Immature natural killer cell (primary cell): ENCODE results near the gene TUBB2A. TPM values are rescaled to one million over a fixed set of nuclear protein-coding genes. Genes with fewer than 3 reads are reported as not detected.
"Not testable (repeated sequence)": the region's sequence is repeated elsewhere in the genome, so short reads cannot be mapped to it uniquely, and the experiment has no call there.

Source experiments
- DNase-seq, 3 donors: peaks; one replicate each; pipeline ENCODE4 v3.0.0; 2022; ENCODE audit warnings: mixed read lengths in 1 of 3
- H3K27ac Mint-ChIP-seq, 6 donors: one replicate each; pipeline ENCODE4 v1.8.0; 2020; ENCODE audit warnings: mixed read lengths in 6 of 6, mild to moderate bottlenecking in 5 of 6, inconsistent platforms in 4 of 6, moderate library complexity in 3 of 6
- H3K27me3 Mint-ChIP-seq, 3 donors: one replicate each; pipeline ENCODE4 v1.8.0; 2020 to 2021; ENCODE audit warnings: low read depth in 3 of 3, mild to moderate bottlenecking in 3 of 3, mixed read lengths in 3 of 3, moderate library complexity in 3 of 3, inconsistent platforms in 1 of 3
- H3K36me3 Mint-ChIP-seq, 3 donors: one replicate each; pipeline ENCODE4 v1.8.0; 2020; ENCODE audit warnings: mixed read lengths in 3 of 3, inconsistent platforms in 2 of 3, mild to moderate bottlenecking in 2 of 3
- H3K4me1 Mint-ChIP-seq, 2 donors: one replicate each; pipeline ENCODE4 v1.8.0; 2020; ENCODE audit warnings: inconsistent platforms in 2 of 2, mild to moderate bottlenecking in 2 of 2, mixed read lengths in 2 of 2, moderate library complexity in 1 of 2
- H3K4me3 Mint-ChIP-seq, 5 donors: one replicate each; pipeline ENCODE4 v1.8.0; 2020; ENCODE audit warnings: mild to moderate bottlenecking in 5 of 5, mixed read lengths in 5 of 5, inconsistent platforms in 3 of 5, moderate library complexity in 3 of 5
- H3K9me3 Mint-ChIP-seq, 6 donors: one replicate each; pipeline ENCODE4 v1.8.0; 2020; ENCODE audit warnings: mild to moderate bottlenecking in 6 of 6, mixed read lengths in 6 of 6, inconsistent platforms in 4 of 6, moderate library complexity in 3 of 6
- polyA plus RNA-seq, 3 donors: library from polyadenylated mRNA; unstranded; fragments of 300-500 nt; fragmentation: Illumina TruSeq; gene quantifications; one replicate each; pipeline ENCODE4 v1.2.3, GENCODE V29; 2021

The TUBB2A gene
- polyA plus RNA-seq, 3 donors from 2014 or later = 1.4 to 3.8 (median 2.9) TPM

DNA sequence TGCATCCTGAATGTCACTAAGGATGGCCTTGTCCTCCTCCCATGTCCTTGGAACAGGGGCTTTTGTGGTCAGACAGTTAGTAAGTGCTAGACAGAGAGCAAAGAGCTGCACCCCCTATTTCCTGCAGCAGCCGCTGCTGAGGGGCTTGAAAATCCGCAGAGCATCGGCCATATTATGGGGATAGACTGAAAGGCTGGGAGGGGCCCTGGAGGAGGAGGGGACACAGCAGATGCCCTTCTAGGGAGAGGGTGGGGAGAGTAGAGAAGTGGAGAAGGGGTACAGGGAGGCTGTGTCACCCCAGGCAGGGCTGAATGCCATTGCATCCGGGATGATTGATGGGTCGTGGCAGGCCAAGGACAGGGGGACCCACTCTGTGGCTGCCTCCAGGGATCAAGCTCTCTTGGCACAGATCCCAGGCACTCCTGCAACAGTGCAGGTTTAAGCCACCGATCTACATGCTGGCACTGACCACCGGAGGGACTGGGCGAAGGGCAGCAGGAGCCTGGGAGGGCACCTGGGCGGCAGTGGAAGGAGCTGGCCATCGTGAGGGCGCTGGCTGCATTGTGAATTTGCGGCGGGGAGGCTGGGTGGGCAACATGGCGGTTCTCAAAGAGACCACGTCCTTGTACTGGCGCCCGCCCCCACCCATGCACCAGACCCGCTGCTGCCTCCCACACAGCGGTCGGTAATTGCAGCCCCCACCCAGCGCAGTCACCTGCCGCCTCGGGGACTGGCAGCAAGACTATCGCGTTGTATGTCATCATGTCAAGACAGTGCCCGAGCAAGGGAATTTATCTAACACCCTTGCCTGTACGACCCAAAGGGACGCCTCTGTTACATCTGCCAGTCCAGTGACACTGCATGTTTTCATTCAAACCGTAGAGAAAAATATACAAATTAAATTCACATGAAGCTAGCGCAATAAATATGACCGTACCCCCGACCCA lies 887 bp downstream of the TUBB2A start:
- H3K4me1 Mint-ChIP-seq = peaks cover 14 to 18% of the 10 kb centered on the region in 2 donors
- peaks cover 11 to 19% (median 15%) of the 10 kb centered on the region in 3 donors for H3K27me3 Mint-ChIP-seq
- H3K27ac Mint-ChIP-seq = peak overlapping the region in 5 of 6 donors; percentile 80 to 90 (median 83)
- H3K36me3 Mint-ChIP-seq, H3K9me3 Mint-ChIP-seq: not testable (repeated sequence)
- peak; percentile 30 to 39 (median 36) for DNase-seq
- peak overlapping the region; percentile 89 to 94 (median 91) for H3K4me3 Mint-ChIP-seq

- peaks cover 0 to 13% (median 3%) of the 10 kb centered on the region in 3 donors for H3K36me3 Mint-ChIP-seq
- peaks cover 11 to 19% (median 15%) of the 10 kb centered on the region in 3 donors for H3K27me3 Mint-ChIP-seq
- not testable (repeated sequence) for H3K9me3 Mint-ChIP-seq, H3K27ac Mint-ChIP-seq, DNase-seq
- peaks cover 14 to 16% of the 10 kb centered on the region in 2 donors for H3K4me1 Mint-ChIP-seq
- H3K4me3 Mint-ChIP-seq = peak overlapping the region in 2 of 5 donors; percentile 10 to 52
Observed at GRCh38 chr6:3155416-3155815, 1.9 kb downstream of the TUBB2A start.

DNA sequence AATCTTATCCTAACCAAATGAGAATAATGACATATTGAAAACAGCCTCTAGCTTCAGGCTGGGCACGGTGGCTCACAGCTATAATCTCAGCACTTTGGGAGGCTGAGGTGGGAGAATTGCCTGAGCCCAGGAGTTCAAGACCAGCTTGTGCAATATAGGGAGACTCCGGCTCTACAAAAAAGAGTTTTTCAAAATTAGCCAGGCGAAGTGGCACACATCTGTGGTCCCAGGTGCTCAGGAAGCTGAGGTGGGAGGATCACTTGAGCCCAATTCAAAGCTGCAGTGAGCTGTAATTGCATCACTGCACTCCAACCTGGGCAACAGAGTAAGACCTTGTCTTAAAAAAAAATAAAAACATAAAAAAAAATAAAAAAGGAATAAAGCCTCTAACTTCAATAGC lies 4.7 kb downstream of the TUBB2A start:
- Mint-ChIP-seq H3K9me3 (no peaks in the 10 kb centered on the region), H3K27me3 (peaks cover 8 to 10% (median 8%) of the 10 kb centered on the region in 3 donors), H3K4me3 (no peak overlapping the region), H3K36me3 (peaks cover 0 to 13% (median 3%) of the 10 kb centered on the region in 3 donors), H3K4me1 (peaks cover 6 to 10% of the 10 kb centered on the region in 2 donors), H3K27ac (no peak overlapping the region)
- no peak for DNase-seq

DNA sequence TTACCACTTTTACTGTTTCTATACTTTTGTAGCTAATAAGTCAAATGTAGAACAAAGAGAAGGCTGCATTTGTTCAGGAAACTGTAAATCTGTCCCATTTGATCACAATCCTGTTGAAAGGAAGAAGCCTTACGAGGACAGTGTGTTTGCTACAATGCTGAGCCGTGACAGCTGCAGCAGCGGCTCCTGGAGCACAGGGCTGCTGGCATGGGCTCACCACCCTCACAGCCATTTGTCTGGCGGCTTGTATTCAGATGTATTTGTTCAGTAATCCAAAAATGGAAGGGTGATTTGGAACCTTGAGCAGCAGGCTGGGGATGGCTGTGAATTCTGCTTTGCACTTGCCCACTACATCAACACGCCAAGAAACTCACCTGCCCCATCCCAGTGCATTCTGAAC lies 5.7 kb downstream of the TUBB2A start:
- Mint-ChIP-seq H3K36me3 (peaks cover 4 to 17% (median 7%) of the 10 kb centered on the region in 3 donors), H3K27ac (no peak overlapping the region), H3K9me3 (no peaks in the 10 kb centered on the region), H3K27me3 (peaks cover 4 to 7% (median 5%) of the 10 kb centered on the region in 3 donors), H3K4me1 (peaks cover 2 to 6% of the 10 kb centered on the region in 2 donors), H3K4me3 (no peak overlapping the region)
- DNase-seq = no peak

DNA sequence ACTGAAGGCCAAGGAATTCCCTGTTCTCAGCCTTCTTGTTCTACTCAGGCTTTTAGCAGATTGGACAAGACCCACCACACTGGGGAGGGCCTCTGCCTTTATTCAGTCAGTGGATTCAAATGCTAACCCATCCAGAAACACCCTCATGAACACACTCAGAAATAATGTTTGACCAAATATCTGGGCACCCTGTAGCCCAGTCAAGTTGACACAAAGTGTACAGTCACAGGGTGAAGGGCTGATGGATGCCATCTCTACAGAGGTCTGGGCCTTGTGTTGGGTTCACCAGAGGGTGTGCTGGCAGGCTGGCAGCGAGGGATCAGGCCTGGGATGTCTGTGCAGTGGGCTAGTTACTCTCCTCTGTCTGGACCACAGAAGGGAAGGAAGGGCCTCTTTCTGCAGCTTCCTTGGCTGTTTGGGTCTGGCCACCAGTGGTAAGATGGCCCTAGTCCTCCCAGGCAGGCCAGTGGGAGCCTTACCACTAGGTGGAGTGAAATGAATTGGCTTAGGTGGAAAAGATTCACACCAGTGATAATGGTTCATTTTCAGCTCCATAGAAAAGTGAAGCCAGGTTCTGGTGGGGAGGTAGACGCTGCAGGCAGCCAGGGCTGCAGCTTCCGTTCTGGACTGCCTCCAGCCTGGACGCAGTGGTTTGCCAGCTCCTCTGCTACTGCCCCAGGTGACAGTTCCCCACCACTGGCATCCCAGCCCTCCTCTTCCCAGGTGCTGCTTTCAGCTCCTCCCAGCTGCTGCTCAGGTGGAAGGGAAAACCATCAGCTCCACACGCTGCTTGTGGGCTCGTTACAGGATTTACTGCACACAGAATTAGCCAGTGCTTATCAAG lies 9.2 kb downstream of the TUBB2A start:
- no peak overlapping the region for H3K27ac Mint-ChIP-seq
- H3K27me3 Mint-ChIP-seq = no peaks in the 10 kb centered on the region
- DNase-seq = no peak
- H3K36me3 Mint-ChIP-seq = peaks cover 4 to 13% (median 7%) of the 10 kb centered on the region in 3 donors
- H3K4me3 Mint-ChIP-seq = no peak overlapping the region
- H3K9me3 Mint-ChIP-seq = no peaks in the 10 kb centered on the region
- H3K4me1 Mint-ChIP-seq = no peaks in the 10 kb centered on the region

DNA sequence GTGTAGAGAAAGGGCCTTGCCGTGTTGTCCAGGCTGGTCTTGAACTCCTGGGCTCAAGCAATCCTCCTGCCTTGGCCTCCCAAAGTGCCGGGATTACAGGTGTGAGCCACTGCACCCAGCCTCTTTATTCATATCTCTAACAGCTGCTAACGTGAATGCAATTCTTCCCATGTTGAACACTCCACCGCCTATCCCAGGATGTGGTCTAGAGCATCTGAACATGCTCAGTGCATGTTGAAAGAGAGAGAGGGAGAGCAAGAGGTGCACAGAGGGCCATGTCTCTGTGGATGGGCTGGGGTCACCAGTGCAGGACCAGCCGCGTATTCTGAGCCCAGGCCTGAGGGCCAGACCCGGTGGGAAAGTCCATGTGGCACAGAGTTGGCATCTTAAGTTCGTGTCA lies 12.8 kb downstream of the TUBB2A start:
- no peaks in the 10 kb centered on the region for H3K4me1 Mint-ChIP-seq
- H3K27me3 Mint-ChIP-seq = peaks cover 0 to 2% (median 0%) of the 10 kb centered on the region in 3 donors
- no peak overlapping the region for H3K27ac Mint-ChIP-seq
- H3K4me3 Mint-ChIP-seq = no peak overlapping the region
- DNase-seq = no peak
- H3K9me3 Mint-ChIP-seq = no peaks in the 10 kb centered on the region
- peaks cover 7 to 17% (median 12%) of the 10 kb centered on the region in 3 donors for H3K36me3 Mint-ChIP-seq

GRCh38 chr6:3143158-3143557 lies 14.2 kb downstream of the TUBB2A start:
- DNase-seq = no peak
- Mint-ChIP-seq H3K36me3 (peaks cover 16 to 28% (median 17%) of the 10 kb centered on the region in 3 donors), H3K27me3 (peaks cover 0 to 2% (median 0%) of the 10 kb centered on the region in 3 donors), H3K4me1 (no peaks in the 10 kb centered on the region), H3K4me3 (no peak overlapping the region), H3K27ac (no peak overlapping the region), H3K9me3 (no peaks in the 10 kb centered on the region)

- Mint-ChIP-seq H3K36me3 (peaks cover 14 to 31% (median 15%) of the 10 kb centered on the region in 3 donors), H3K9me3 (no peaks in the 10 kb centered on the region), H3K27me3 (peaks cover 0 to 2% (median 0%) of the 10 kb centered on the region in 3 donors), H3K4me3 (no peak overlapping the region), H3K4me1 (no peaks in the 10 kb centered on the region), H3K27ac (no peak overlapping the region)
- DNase-seq = no peak
Observed at GRCh38 chr6:3142536-3142935, 14.8 kb downstream of the TUBB2A start.

- peaks cover 0 to 2% (median 0%) of the 10 kb centered on the region in 3 donors for H3K27me3 Mint-ChIP-seq
- H3K27ac Mint-ChIP-seq = no peak overlapping the region
- no peak overlapping the region for H3K4me3 Mint-ChIP-seq
- H3K4me1 Mint-ChIP-seq = no peaks in the 10 kb centered on the region
- H3K9me3 Mint-ChIP-seq = no peaks in the 10 kb centered on the region
- DNase-seq = no peak
- H3K36me3 Mint-ChIP-seq = peaks cover 12 to 45% (median 30%) of the 10 kb centered on the region in 3 donors
Observed at GRCh38 chr6:3140201-3140600, 17.1 kb downstream of the TUBB2A start.

DNA sequence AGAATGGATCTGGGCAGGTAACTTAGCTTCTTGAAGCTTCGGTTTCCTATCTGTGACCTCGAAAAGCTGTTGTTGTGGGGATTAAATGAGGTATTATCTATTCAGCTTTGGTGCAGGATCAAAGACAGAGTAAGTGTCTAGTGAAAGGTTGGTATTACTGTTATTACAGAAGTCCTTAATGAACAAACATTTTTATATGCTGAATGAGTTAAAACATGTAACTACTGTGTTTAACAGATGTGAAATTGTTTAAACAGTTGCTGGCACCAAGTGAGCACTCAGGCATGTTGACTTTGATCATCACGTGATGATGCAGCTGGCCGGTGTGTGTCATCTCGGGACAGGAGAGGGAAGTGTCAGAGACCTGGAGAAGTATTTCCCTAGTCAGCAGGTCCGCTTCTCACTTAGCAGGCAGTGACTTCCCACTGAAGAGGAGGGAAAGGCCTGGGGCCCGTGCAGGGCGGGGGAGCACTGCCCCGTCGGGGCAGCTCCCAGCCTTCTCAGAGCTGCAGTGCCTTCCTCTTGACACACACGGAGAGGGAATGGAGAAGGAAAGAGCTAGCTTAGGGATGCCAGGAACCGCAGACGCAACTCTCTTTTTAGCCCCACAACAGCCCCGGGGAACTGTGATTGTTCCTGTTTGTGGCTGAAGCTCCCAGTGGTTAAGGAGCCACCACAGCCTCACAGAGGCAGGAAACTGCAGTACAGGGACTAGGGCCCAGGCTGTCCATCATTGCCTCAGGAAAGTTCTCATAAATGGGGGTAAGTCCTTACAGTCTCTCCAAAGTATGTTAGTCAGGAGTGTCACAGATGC lies 18.0 kb downstream of the TUBB2A start:
- Mint-ChIP-seq H3K4me3 (no peak overlapping the region), H3K27ac (no peak overlapping the region), H3K36me3 (peaks cover 12 to 46% (median 33%) of the 10 kb centered on the region in 3 donors), H3K9me3 (no peaks in the 10 kb centered on the region), H3K27me3 (peaks cover 0 to 2% (median 0%) of the 10 kb centered on the region in 3 donors), H3K4me1 (no peaks in the 10 kb centered on the region)
- no peak for DNase-seq

DNA sequence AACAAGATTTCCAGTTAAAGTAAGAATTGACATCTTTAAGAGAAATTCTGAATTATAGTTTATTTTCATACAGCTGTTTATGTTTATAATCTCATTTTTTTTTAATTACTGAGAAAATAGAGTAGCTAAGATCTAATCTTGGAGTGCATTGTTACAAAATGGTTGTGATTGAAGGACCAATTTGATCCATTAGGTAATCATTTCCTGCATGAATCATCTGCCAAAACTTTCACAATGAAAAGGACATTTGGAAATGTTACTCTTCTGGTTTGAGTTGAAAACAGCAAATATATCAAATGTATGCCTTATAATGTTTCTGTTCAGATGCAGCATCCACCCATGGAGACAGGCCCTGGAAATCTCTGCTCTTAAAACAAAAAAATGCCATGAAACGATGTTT lies 19.0 kb downstream of the TUBB2A start:
- no peaks in the 10 kb centered on the region for H3K4me1 Mint-ChIP-seq
- no peak overlapping the region for H3K4me3 Mint-ChIP-seq
- no peaks in the 10 kb centered on the region for H3K9me3 Mint-ChIP-seq
- H3K27ac Mint-ChIP-seq = no peak overlapping the region
- peaks cover 0 to 2% (median 0%) of the 10 kb centered on the region in 3 donors for H3K27me3 Mint-ChIP-seq
- DNase-seq = no peak
- peaks cover 12 to 46% (median 39%) of the 10 kb centered on the region in 3 donors for H3K36me3 Mint-ChIP-seq

- H3K36me3 Mint-ChIP-seq = peaks cover 12 to 46% (median 39%) of the 10 kb centered on the region in 3 donors
- not testable (repeated sequence) for DNase-seq, H3K27me3 Mint-ChIP-seq, H3K4me3 Mint-ChIP-seq, H3K9me3 Mint-ChIP-seq, H3K27ac Mint-ChIP-seq, H3K4me1 Mint-ChIP-seq
Observed at GRCh38 chr6:3137873-3138272, 19.5 kb downstream of the TUBB2A start.
